HL-60/S4 (cell line): Measurements from ENCODE around the gene ITGAL.

Source experiments
- in situ Hi-C: fragments of 300-500 bp; cut with MboI; formaldehyde crosslinking; loops from 2 replicates; pipeline ENCODE4 v1.14.3; 2022; ENCODE audit warnings: low sequenced_read_pairs

ITGAL gene

DNA sequence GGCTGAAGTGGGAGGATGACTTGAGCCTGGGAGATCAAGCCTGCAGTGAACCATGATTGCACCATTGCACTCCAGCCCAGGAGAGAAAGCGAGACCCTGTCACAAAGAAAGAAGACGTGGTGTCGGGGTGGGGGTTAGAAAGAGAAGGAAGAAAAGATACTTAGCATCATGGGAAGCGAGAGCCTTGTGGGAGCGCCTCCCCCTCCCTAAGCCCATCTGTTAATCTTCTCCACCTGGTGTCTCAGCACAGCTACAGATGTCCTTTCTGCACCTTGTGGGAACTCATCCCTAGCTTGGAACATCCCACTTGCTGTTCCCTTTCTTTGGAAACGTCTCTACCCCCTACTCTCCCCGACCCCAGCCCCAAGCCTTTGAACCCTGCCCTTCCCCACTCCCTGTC lies 93.0 kb downstream of the ITGAL start:
- in situ Hi-C loops = no loop called here

DNA sequence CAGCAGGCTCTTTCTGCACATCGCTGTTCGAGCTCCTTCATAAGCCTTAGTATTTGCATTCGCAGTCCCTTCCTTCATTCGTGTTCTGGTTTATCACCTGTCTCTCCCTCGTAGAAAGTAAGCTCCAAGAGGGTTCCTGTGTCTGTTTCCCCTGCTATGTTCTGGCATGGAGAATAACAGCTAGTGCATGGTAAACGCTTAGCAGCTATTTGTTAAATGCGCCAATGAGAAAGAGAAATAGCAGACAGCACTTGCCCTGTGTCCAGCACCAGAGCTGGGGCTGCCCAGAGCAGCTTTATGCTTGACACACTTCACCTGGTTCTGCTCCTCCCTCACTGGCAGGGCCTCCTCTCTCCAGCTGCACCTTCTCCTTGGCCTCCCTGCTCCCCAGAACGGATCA lies 93.4 kb downstream of the ITGAL start:
- in situ Hi-C loops = no loop called here

DNA sequence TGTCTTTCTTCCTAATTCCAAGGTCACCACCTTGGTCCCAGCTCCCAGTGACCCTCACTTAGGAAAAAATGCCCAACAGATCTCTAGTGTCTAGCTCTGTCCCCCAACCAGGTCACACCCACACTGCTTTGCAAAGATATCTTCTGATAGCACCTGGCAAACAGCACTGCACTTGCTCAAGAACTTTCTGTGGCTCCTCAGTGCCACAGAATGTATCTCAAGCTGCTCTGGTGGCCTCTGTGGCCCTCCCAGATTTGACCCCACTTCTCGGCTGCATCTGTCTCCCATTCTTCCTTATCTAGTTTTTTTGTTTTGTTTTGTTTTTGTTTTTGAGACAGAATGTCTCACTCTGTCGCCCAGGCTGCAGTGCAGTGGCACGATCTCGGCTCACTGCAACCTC lies 94.0 kb downstream of the ITGAL start:
- in situ Hi-C loops = no loop called here

DNA sequence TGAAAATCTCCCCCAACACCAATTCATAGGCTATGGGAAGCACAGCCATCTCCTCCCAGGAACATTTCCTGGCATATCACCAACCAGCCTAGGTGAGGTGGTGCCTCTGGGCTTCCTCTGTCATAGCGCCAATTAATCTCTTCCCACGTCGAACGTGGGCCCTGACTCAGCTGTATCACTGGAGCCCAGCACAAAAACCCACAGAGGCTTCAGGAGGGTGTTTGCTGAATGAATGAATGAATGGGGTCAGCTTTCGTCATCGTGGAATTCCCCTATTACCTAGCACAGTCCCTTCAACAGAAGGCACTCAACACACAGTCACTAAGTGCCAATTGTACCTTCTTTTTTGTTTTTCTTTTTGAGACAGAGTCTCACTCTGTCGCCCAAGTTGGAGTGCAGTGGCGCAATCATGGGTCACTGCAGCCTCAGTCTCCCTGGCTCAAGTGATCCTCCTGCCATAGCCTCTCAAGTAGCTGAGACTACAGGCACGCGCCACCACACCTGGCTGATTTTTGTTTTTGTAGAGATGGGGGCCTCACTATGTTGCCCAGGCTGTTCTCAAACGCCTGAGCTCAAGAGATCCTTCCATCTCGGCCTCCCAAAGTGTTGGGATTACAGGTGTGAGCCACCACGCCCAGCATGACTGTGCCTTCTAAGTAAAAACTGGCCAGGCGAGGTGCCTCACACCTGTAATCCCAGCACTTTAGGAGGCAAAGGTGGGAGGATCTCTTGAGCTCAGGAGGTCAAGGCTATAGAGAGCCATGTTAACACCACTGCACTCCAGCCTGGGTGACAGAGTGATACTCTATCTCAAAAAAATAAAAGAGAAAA lies 94.8 kb downstream of the ITGAL start:
- in situ Hi-C loops = no loop called here

DNA sequence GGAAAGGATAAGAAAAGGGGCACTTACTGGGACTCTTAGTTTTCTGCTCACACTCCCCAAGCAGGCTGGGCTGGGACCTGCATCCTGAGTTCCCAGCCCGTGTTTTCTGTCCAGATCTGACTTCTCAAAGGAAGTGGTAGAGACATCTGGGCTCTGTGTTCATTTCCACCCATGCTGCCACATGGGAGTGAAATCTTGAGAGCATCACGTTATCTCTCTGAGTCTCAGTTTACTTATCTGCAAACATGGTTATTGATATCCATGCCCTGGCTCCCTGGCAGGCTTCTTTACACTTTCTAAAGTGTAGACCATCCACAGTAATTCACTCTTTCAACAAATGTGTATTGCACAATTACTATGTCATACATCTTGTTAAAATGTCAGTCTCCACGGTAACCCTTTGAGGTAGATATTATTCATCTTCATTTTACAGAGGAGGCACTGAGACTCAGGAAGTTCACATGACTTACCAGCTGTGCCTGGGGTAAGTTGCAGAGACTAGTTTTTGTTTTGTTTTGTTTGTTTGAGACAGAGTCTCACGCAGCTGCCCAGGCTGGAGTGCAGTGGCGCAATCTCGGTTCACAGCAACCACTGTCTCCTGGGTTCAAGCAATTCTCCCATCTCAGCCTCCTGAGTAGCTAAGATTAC lies 95.6 kb downstream of the ITGAL start:
- in situ Hi-C loops = no loop called here

DNA sequence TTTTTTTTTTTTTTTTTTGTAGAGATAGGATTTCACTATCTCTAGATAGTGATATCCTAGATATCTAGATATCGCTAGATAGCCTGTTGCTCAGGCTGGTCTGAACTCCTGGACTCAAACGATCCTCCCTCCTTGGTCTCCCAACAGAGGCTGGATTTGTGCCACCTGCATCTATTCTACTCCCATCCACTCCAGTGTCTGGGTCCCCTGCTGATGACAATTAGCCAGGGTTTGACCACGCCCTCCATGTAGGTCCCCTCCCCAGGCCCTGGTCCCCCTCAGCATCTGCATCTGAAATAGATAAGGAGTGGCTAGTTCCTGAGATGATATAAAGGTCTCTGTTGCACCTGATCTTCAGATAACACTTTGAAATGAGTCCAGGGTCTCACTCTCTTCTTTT lies 96.7 kb downstream of the ITGAL start:
- in situ Hi-C loops = no loop called here

DNA sequence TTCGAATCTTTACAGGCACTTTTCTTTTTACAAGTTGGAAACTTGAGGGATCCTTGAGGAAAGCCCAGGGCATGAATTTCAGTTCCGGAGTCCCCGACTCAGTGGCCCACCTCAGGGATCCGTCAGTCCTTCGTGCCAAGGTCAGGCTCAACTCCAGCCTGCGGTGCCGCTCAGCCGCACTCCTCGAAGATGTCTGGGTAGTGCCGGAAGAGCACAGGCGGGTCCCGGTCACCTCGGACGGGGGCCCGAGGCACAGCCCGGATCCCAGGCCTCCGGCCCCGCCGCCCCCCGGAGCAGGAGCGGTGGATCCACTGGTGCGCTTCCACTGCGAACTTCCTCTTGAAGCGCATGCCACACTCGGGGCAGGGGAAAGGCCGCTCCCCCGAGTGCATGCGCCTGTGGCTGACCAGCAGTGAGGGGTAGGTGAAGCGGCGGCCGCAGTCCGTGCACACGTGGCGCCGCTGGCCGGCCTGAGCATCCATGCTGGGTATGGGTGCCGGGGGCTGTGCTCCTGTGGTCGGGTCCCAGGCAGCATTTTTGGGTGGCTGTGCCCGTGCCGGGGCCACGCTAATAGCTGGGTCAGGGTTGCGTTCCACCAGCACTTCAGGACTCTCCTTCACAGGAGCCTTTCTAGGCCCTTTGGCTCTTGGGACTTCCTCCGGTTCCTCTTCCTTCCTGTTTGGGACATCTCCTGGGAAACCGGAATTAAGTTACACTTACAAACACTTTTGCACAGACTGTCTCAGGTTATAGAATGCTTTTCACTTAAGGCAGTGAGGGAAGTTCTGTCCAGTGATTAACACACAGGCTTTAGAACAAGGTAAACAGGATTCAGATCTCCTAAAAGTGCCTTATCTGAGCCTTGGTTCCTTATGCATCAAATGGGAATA lies 97.4 kb downstream of the ITGAL start:
- in situ Hi-C loops = no loop called here

DNA sequence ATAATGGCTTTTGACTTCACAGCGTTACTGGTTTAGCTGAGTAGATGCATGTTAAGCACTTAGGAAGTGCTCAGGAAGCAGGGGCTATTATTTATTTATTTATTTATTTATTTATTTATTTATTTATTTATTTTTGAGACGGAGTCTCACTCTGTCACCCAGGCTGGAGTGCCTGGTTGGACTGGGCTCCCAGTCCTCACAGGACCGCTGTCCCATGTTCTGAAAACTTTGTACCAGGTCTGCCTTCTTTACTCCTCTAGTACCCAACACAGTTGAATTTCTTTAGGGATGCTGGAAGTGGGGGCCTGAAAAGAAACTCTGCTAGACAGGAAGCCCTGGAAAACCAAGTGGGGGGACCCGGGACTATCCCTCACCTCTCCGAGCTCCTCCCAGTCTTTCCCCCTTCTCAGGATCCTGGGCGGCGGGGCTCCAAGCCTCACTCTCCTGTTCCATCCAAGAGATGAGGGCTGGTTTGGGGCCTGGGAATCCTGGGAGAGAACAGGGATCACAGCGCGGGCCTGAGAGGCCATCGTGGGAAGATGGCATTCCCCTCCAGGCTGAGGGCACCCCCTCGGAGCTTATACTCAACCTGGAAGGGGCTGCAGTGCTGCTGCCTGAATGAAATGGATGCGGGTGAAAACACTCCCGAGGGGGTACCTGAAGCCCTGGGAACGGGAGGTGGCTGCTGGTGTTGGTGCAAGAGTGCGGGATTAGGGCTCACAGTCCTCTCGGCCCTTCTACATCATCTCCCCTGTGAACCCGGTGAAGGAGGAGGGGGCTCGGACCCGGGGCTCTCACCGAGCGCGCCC lies 98.3 kb downstream of the ITGAL start:
- in situ Hi-C loops = no loop called here

DNA sequence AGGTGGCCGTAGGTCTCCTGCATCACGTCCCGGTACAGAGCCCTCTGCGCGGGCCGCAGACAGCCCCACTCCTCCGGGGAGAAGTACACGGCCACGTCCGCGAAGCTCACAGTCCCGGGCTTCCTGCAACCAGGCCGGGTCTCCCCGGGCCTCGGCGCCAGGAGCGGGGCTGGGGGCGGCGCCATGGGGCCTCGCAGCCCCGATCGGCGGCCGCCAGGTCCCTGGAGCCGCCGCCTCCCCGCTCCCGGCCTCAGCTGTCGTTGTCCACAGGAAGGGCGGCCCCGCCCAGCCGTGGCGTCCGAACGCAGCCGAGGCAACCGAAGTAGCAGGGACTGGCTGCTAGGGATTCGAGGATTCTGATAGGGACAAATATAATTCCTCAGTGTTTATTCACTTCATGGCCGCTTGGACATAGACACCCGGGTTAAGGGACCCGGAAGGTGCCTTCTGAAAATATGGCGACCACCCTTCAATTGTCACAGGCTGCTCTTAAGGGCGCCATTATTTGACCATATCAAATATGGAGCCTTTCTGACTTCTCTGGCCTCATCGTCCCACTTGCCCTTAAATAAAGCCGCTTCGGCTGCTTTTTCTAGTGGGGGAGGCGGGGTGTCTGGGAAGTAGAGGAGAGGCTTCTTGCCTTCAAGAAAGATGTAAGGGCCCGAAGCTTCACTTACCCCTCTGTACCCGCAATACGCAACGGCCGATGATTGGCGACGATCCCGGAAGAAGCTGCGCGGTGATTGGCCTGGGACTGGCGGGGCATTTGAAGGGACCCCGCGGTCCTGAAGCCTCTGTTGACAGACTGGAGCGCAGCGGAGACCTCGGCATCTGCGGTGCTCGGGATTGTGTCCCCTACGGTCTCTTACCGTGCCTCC lies 99.1 kb downstream of the ITGAL start, which contains the start of gene ZNF688:
Gene ZNF688, minus strand, starts transcription at position 270 of the 878 bp plus-strand sequence. Its CDS starts 85 bp downstream, at position 185.
- in situ Hi-C loops = no loop called here
